ENCODE measurements around the gene FAM234A.

The FAM234A gene, protein sequence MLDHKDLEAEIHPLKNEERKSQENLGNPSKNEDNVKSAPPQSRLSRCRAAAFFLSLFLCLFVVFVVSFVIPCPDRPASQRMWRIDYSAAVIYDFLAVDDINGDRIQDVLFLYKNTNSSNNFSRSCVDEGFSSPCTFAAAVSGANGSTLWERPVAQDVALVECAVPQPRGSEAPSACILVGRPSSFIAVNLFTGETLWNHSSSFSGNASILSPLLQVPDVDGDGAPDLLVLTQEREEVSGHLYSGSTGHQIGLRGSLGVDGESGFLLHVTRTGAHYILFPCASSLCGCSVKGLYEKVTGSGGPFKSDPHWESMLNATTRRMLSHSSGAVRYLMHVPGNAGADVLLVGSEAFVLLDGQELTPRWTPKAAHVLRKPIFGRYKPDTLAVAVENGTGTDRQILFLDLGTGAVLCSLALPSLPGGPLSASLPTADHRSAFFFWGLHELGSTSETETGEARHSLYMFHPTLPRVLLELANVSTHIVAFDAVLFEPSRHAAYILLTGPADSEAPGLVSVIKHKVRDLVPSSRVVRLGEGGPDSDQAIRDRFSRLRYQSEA

DNA sequence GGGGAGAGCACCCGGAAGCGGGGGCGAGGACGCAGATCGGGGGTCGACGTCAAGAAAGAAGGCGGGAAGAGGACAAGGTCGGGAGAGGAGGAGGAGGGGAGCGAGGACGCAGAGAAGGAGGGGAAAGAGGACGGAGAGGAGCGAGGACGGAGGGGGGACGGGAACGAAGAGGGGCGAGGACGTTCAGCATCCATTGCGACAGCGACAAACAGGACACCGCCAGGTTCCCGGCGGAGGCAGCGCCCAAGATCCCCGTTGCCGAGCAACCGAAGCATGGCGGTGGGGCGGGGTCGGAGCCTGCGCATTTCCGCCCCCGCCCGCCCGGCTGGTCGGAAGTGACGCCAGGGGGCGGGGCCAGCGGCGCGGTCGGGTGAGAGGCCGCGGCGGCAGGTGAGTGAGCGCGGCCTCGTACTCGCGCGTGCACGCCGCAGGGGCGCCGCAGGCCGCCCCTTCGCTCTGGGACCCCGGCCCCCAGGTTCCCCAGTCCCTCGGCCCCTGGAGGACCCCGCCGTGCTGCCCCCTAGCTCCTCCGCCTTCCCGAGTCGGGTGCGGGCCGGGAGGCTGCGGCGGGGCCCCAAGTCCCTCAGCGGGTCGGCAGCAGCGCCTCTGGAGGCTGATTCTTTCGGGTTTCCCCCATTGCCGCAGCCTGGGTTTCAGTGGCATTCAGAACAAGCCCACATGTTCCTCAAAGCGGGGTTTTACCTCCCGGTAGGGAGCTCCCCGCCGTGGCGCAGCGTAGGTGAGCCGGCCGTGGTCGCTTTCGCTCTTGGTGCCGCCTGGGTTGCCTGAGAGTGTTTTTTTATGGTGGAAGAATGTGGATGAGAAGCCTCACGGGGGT lies at the start of gene FAM234A:
FAM234A (plus strand) TSS at position 354 of the 838 bp plus-strand sequence. CDS start 19,593 bp downstream, outside the sequence.
- TF ChIP-seq, protein P1, sequence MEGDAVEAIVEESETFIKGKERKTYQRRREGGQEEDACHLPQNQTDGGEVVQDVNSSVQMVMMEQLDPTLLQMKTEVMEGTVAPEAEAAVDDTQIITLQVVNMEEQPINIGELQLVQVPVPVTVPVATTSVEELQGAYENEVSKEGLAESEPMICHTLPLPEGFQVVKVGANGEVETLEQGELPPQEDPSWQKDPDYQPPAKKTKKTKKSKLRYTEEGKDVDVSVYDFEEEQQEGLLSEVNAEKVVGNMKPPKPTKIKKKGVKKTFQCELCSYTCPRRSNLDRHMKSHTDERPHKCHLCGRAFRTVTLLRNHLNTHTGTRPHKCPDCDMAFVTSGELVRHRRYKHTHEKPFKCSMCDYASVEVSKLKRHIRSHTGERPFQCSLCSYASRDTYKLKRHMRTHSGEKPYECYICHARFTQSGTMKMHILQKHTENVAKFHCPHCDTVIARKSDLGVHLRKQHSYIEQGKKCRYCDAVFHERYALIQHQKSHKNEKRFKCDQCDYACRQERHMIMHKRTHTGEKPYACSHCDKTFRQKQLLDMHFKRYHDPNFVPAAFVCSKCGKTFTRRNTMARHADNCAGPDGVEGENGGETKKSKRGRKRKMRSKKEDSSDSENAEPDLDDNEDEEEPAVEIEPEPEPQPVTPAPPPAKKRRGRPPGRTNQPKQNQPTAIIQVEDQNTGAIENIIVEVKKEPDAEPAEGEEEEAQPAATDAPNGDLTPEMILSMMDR (conservative IDR thresholded peaks at IDR 0.05; ENCODE audit: control insufficient read depth, insufficient read depth, low read depth, low read length), result peak; percentile 15
- peak; percentile 32 for DNase-seq (ENCODE audit: low read depth)
- peak within 1 kb of the TSS; percentile 92 for H3K4me3 ChIP-seq (ENCODE audit: control insufficient read depth, low read depth, low read length)

DNA sequence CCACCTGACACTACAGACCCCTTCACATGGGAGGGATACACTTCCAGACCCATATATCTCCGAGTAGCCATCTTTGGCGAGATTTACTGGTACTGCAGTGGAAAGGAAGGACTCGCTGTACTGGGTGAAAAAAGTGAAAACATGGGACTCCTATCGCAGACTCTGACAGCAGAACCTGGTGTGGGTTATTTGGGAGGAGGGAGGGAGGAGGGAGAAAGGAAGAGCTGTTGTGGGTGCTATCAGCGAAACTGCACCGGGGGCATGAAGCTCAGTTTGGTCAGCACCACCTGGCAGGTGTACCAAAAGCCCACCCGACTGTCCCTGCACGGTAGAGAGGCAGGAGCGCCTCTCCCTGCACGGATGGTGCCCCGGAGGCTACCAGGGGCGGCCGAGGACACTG lies 49.4 kb upstream of the FAM234A start:
- H3K4me3 ChIP-seq (ENCODE audit: control insufficient read depth, low read depth, low read length), result no peak overlapping the region
- TF ChIP-seq, protein P1 (conservative IDR thresholded peaks at IDR 0.05; ENCODE audit: control insufficient read depth, insufficient read depth, low read depth, low read length), result no peak
- DNase-seq (ENCODE audit: low read depth), result no peak

- no peak for DNase-seq (ENCODE audit: low read depth)
- H3K4me3 ChIP-seq (ENCODE audit: control insufficient read depth, low read depth, low read length), result no peak overlapping the region
- TF ChIP-seq, protein P1 (conservative IDR thresholded peaks at IDR 0.05; ENCODE audit: control insufficient read depth, insufficient read depth, low read depth, low read length), result no peak
Observed at GRCh38 chr16:185691-186090, 48.9 kb upstream of the FAM234A start.

GRCh38 chr16:187330-187729 lies 47.3 kb upstream of the FAM234A start:
- TF ChIP-seq, protein P1 (conservative IDR thresholded peaks at IDR 0.05; ENCODE audit: control insufficient read depth, insufficient read depth, low read depth, low read length), result no peak
- no peak overlapping the region for H3K4me3 ChIP-seq (ENCODE audit: control insufficient read depth, low read depth, low read length)
- no peak for DNase-seq (ENCODE audit: low read depth)

DNA sequence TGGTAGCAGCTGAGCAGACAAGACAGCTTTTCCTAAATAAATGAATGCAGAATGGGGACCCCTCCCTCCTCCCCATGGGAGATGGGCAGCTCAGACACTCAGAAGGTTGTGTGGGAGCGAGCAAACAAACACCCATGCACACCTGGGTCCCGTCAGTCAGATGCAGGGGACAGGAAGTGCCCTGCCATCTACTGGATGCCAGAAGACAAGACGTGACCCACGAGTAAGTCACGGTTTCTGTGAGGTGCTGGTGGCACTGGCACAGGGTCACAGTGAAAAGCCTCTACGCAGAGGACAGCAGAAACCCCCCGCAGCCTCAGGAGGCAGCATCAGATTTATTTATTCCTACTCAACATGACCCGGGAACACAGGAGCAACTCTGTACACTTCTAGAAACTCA lies 45.9 kb upstream of the FAM234A start:
- TF ChIP-seq, protein P1 (conservative IDR thresholded peaks at IDR 0.05; ENCODE audit: control insufficient read depth, insufficient read depth, low read depth, low read length), result no peak
- DNase-seq (ENCODE audit: low read depth), result no peak
- no peak overlapping the region for H3K4me3 ChIP-seq (ENCODE audit: control insufficient read depth, low read depth, low read length)

DNA sequence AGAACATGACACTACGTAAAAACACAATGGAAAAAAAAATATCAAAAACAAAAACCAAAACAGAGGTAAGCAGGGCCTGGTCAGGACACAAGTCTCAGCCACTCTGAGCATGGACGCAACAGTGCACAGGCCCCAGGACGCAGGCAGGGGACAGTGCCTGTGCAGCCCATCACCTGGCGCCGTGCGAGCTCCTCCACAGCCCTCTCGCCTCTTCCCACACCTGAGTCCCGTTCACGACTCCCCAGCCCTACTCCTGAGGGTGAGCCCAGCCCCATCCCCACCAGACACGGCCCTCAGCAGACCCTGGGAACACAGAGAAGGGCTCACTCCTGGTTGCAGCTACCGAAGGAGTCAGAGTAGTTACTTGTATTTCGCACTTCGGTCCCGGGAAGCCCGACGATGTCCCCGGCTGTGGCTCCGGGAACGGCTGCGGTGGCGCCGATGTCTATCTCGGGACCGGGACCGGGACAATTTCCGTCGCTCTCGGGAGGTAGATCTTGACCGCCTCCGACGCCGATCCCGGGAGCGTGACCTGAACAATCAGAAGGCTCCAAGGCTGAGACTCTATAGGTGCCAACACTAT lies 44.9 kb upstream of the FAM234A start:
- no peak for DNase-seq (ENCODE audit: low read depth)
- H3K4me3 ChIP-seq (ENCODE audit: control insufficient read depth, low read depth, low read length), result no peak overlapping the region
- TF ChIP-seq, protein P1 (conservative IDR thresholded peaks at IDR 0.05; ENCODE audit: control insufficient read depth, insufficient read depth, low read depth, low read length), result no peak
